Adrenal gland (tissue), 5 donors: ENCODE results near the gene CHD1.

Experiments used
- POLR2A ChIP-seq, 2 donors: fragments of 450-650 bp; IDR thresholded peaks; one replicate each; pipeline ENCODE4 v1.6.1; 2017; ENCODE audit warnings: antibody characterized with exemption in 2 of 2, mild to moderate bottlenecking in 2 of 2, moderate library complexity in 1 of 2
- TF ChIP-seq, protein P1 (sequence below), 6 experiments: fragments of 450-650 bp in 4 of 6; fragments of 200-600 bp in 2 of 6; sonication (generic) in 1 of 6; IDR thresholded peaks; 1 replicate in 5 of 6; 2 replicates in 1 of 6; pipeline versions ENCODE4 v1.5.1 to v1.8.0; 2016 to 2021; ENCODE audit warnings: antibody characterized with exemption in 6 of 6, mild to moderate bottlenecking in 2 of 6, moderate library complexity in 1 of 6
- donor health status: DM: no; HTN: no; CAD: no.

- TF ChIP-seq, protein P1, sequence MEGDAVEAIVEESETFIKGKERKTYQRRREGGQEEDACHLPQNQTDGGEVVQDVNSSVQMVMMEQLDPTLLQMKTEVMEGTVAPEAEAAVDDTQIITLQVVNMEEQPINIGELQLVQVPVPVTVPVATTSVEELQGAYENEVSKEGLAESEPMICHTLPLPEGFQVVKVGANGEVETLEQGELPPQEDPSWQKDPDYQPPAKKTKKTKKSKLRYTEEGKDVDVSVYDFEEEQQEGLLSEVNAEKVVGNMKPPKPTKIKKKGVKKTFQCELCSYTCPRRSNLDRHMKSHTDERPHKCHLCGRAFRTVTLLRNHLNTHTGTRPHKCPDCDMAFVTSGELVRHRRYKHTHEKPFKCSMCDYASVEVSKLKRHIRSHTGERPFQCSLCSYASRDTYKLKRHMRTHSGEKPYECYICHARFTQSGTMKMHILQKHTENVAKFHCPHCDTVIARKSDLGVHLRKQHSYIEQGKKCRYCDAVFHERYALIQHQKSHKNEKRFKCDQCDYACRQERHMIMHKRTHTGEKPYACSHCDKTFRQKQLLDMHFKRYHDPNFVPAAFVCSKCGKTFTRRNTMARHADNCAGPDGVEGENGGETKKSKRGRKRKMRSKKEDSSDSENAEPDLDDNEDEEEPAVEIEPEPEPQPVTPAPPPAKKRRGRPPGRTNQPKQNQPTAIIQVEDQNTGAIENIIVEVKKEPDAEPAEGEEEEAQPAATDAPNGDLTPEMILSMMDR (IDR thresholded peaks at IDR 0.05): no peak
- TF ChIP-seq POLR2A (IDR thresholded peaks at IDR 0.05): no peak
Measured at GRCh38 chr5:98954392-98955028, 25.7 kb upstream of the CHD1 start.
